ENCODE results near the gene TMEM14A. TPM values are rescaled to one million over a fixed set of nuclear protein-coding genes. Genes with fewer than 3 reads are reported as not detected.

TMEM14A gene
- polyA plus RNA-seq, 1 donor from 2014 or later = 326 TPM

GRCh38 chr6:52666071-52666470 is 4.8 kb upstream of the TMEM14A start:
- no peaks in the 10 kb centered on the region for H3K79me2 ChIP-seq (replicated peaks; ENCODE audit: insufficient read depth, low read length)
- H3K27ac ChIP-seq (ENCODE audit: low read length) = no peak overlapping the region

GRCh38 chr6:52666523-52666922 is 4.4 kb upstream of the TMEM14A start:
- H3K9ac ChIP-seq (ENCODE audit: low read length) = no peak overlapping the region
- no peak overlapping the region for H3K4me3 ChIP-seq (ENCODE audit: low read length)
- H3F3A ChIP-seq (ENCODE audit: insufficient read depth, low read length, poor library complexity, severe bottlenecking) = no peaks in the 10 kb centered on the region
- H3K4me2 ChIP-seq (ENCODE audit: low read length) = no peak overlapping the region
- H3K9me3 ChIP-seq (ENCODE audit: low read length) = no peaks in the 10 kb centered on the region
- no peaks in the 10 kb centered on the region for H3K27me3 ChIP-seq (ENCODE audit: insufficient read depth, low read depth, low read length)
- no peaks in the 10 kb centered on the region for H3K36me3 ChIP-seq (ENCODE audit: insufficient read depth, low read length)
- no peaks in the 10 kb centered on the region for H4K20me1 ChIP-seq (ENCODE audit: insufficient read depth)
- H3K9me2 ChIP-seq (ENCODE audit: insufficient read depth, low read length) = no peaks in the 10 kb centered on the region
- TF ChIP-seq MXI1 (conservative IDR thresholded peaks at IDR 0.05; ENCODE audit: poor library complexity, severe bottlenecking) (no peak), EP300 (conservative IDR thresholded peaks at IDR 0.05; ENCODE audit: poor library complexity, severe bottlenecking) (no peak), TAF1 (IDR thresholded peaks at IDR 0.05; ENCODE audit: low read depth) (no peak), CTCF (IDR thresholded peaks at IDR 0.05; ENCODE audit: poor library complexity, severe bottlenecking) (no peak), SMC3 (conservative IDR thresholded peaks at IDR 0.05; ENCODE audit: poor library complexity) (no peak), EZH2 (IDR thresholded peaks at IDR 0.05; ENCODE audit: borderline replicate concordance, insufficient read depth, low read length, poor library complexity, severe bottlenecking) (no peak), RAD21 (conservative IDR thresholded peaks at IDR 0.05) (no peak), POLR2AphosphoS5 (IDR thresholded peaks at IDR 0.05) (no peak), REST (IDR thresholded peaks at IDR 0.05; ENCODE audit: borderline replicate concordance) (no peak)
- H3K27ac ChIP-seq (ENCODE audit: low read length) = no peak overlapping the region
- no peaks in the 10 kb centered on the region for H3K79me2 ChIP-seq (replicated peaks; ENCODE audit: insufficient read depth, low read length)
- H2AFZ ChIP-seq (ENCODE audit: low read depth, low read length) = no peak overlapping the region

More at GRCh38 chr6:52666071-52666470, 4.8 kb upstream of the TMEM14A start:
- no peaks in the 10 kb centered on the region for H3F3A ChIP-seq (ENCODE audit: insufficient read depth, low read length, poor library complexity, severe bottlenecking)
- no peak overlapping the region for H3K4me3 ChIP-seq (ENCODE audit: low read length)
- H3K9me3 ChIP-seq (ENCODE audit: low read length) = no peaks in the 10 kb centered on the region
- H3K27me3 ChIP-seq (ENCODE audit: insufficient read depth, low read depth, low read length) = no peaks in the 10 kb centered on the region
- no peaks in the 10 kb centered on the region for H3K36me3 ChIP-seq (ENCODE audit: insufficient read depth, low read length)
- no peaks in the 10 kb centered on the region for H3K9me2 ChIP-seq (ENCODE audit: insufficient read depth, low read length)
- no peak overlapping the region for H3K4me2 ChIP-seq (ENCODE audit: low read length)
- H3K9ac ChIP-seq (ENCODE audit: low read length) = no peak overlapping the region
- TF ChIP-seq EZH2 (IDR thresholded peaks at IDR 0.05; ENCODE audit: borderline replicate concordance, insufficient read depth, low read length, poor library complexity, severe bottlenecking) (no peak), TAF1 (IDR thresholded peaks at IDR 0.05; ENCODE audit: low read depth) (no peak)
- H2AFZ ChIP-seq (ENCODE audit: low read depth, low read length) = no peak overlapping the region
- H4K20me1 ChIP-seq (ENCODE audit: insufficient read depth) = no peaks in the 10 kb centered on the region

- Histone ChIP-seq H4K20me1 (ENCODE audit: insufficient read depth) (no peaks in the 10 kb centered on the region), H3F3A (ENCODE audit: insufficient read depth, low read length, poor library complexity, severe bottlenecking) (no peaks in the 10 kb centered on the region), H3K27me3 (ENCODE audit: insufficient read depth, low read depth, low read length) (no peaks in the 10 kb centered on the region), H2AFZ (ENCODE audit: low read depth, low read length) (no peak overlapping the region), H3K4me2 (ENCODE audit: low read length) (no peak overlapping the region), H3K79me2 (replicated peaks; ENCODE audit: insufficient read depth, low read length) (peaks cover 3% of the 10 kb centered on the region), H3K9ac (ENCODE audit: low read length) (no peak overlapping the region), H3K9me3 (ENCODE audit: low read length) (no peaks in the 10 kb centered on the region), H3K9me2 (ENCODE audit: insufficient read depth, low read length) (no peaks in the 10 kb centered on the region), H3K36me3 (ENCODE audit: insufficient read depth, low read length) (no peaks in the 10 kb centered on the region), H3K4me3 (ENCODE audit: low read length) (no peak overlapping the region), H3K27ac (ENCODE audit: low read length) (no peak overlapping the region)
- TF ChIP-seq MXI1 (conservative IDR thresholded peaks at IDR 0.05; ENCODE audit: poor library complexity, severe bottlenecking) (no peak), POLR2AphosphoS5 (IDR thresholded peaks at IDR 0.05) (no peak), EP300 (conservative IDR thresholded peaks at IDR 0.05; ENCODE audit: poor library complexity, severe bottlenecking) (no peak), EZH2 (IDR thresholded peaks at IDR 0.05; ENCODE audit: borderline replicate concordance, insufficient read depth, low read length, poor library complexity, severe bottlenecking) (no peak), SMC3 (conservative IDR thresholded peaks at IDR 0.05; ENCODE audit: poor library complexity) (no peak), CTCF (IDR thresholded peaks at IDR 0.05; ENCODE audit: poor library complexity, severe bottlenecking) (no peak), RAD21 (conservative IDR thresholded peaks at IDR 0.05) (no peak), REST (IDR thresholded peaks at IDR 0.05; ENCODE audit: borderline replicate concordance) (no peak), TAF1 (IDR thresholded peaks at IDR 0.05; ENCODE audit: low read depth) (no peak)
Observed at GRCh38 chr6:52667572-52667971, 3.3 kb upstream of the TMEM14A start.

All from neural cell (in vitro differentiated cells).